Mucosa of descending colon (tissue), 3 donors: ENCODE results near the gene TLR6. TPM values are rescaled to one million over a fixed set of nuclear protein-coding genes. Genes with fewer than 3 reads are reported as not detected.
A peak's percentile ranks its signal among the peaks of the same experiment; 100 is the strongest.

Source experiments
- ATAC-seq: fragments of 200-7000 bp; cut with Tn5 transposase; one replicate; pipeline ENCODE4 v1.9.1; 2020; ENCODE audit warnings: mild to moderate bottlenecking, moderate library complexity
- DNase-seq, 3 donors: peaks; one replicate each; pipeline ENCODE4 v3.0.0-alpha.2; 2020
- H3K36me3 ChIP-seq: fragments of 200-600 bp; one replicate; pipeline ENCODE4 v1.8.0; 2021; ENCODE audit warnings: low read depth, mild to moderate bottlenecking
- H3K4me1 ChIP-seq: fragments of 200-600 bp; one replicate; pipeline ENCODE4 v1.8.0; 2021; ENCODE audit warnings: low read depth, mild to moderate bottlenecking
- H3K4me3 ChIP-seq: fragments of 200-600 bp; one replicate; pipeline ENCODE4 v1.8.0; 2021; ENCODE audit warnings: mild to moderate bottlenecking
- H3K9me3 ChIP-seq: fragments of 200-600 bp; one replicate; pipeline ENCODE4 v1.8.0; 2021; ENCODE audit warnings: mild to moderate bottlenecking
- CTCF ChIP-seq: fragments of 200-600 bp; IDR thresholded peaks from one replicate; pipeline ENCODE4 v1.8.0; 2022; ENCODE audit warnings: antibody characterized with exemption, mild to moderate bottlenecking
- intact Hi-C, 2 donors: fragments of 100-400 bp; cut with DNase I in 1 of 2; cut with micrococcal nuclease in 1 of 2; formaldehyde crosslinking; loops; one replicate each; pipeline versions ENCODE4 v1.11.0 to v1.11.1; 2022; cut with DNase I, micrococcal nuclease
- total RNA-seq, 3 donors: library from RNA; stranded (reverse); fragmentation: NEBNext Ultra II Directional in 2 of 3; extraction: Animal tissue kit (Norgen Biotek cat#: 25700) in 2 of 3; gene quantifications; one replicate each; pipeline versions ENCODE4 v1.2.1 to v1.2.4, GENCODE V29; 2021 to 2023
- donor health status: DM: no; HTN: no; CAD: no; lungs with moderate emphysema.
- donor health status: DM: no; HTN: no; CAD: no.
- donor health status: DM: no; HTN: yes; CAD: no.

The TLR6 gene
- total RNA-seq, 3 donors from 2014 or later = 1.3 to 3.6 (median 2.3) TPM

DNA sequence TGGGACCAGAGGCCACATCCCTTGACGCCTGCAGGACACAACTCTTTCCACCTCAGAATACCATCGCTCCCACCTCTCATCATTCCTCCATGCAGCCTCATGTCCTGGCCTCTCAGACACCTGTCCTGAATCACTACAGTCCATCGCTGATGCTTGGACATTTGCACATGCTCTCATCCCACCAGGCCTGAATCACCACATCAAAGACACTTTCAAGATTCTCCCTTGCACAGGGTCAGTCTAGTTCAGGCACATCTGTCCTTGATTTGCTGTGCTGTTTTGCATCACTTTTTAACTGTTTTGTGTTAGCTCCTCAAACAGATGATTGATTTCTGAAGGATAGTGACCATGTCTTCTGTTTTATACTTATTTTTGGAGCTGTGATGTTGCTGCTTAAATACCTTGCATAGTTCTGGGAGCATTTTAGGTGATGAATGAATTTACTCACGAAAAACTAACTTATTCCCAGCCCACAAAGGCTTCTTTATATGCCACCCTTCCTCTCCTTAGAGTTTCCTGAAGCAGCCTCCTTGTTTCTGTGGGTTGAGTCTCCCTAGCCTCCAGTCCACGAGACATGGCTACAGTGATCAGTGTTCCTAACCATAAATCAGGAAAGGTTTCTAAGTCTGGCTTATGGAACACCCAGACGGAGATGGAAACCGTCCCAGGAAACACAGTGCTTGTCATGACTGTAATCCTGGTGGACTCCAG lies 13.6 kb upstream of the TLR6 start:
- TF ChIP-seq CTCF = no peak
- no peak for ATAC-seq
- no peaks in the 10 kb centered on the region for H3K9me3 ChIP-seq
- no peaks in the 10 kb centered on the region for H3K36me3 ChIP-seq
- DNase-seq = no peak
- intact Hi-C loops = no loop called here
- no peak overlapping the region for H3K4me3 ChIP-seq
- H3K4me1 ChIP-seq = peaks cover 33% of the 10 kb centered on the region

DNA sequence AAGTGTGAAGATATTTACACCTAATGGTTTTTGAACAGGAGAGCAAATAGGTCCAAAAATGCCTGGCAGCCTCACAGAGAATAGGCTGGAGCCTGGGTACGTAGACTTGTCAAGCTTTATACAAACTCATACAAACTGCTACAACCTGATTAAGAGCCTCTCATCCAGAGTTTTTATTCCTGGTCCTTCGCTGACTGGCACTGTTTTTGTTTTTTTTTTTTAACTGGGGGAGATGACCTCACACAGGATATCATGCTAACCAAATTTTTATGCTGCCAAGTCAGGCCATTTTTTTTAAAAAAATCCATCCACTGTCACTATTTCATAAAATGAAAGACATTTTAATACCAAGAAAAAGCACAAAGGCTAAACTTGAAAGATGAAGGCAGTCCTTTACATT lies 12.9 kb upstream of the TLR6 start:
- Histone ChIP-seq H3K4me1 (peaks cover 33% of the 10 kb centered on the region), H3K4me3 (no peak overlapping the region), H3K9me3 (no peaks in the 10 kb centered on the region), H3K36me3 (no peaks in the 10 kb centered on the region)
- TF ChIP-seq CTCF = no peak
- intact Hi-C loops = no loop called here
- ATAC-seq (no peak), DNase-seq (no peak)

GRCh38 chr4:38868059-38868960 lies 11.7 kb upstream of the TLR6 start:
- TF ChIP-seq CTCF = no peak
- Histone ChIP-seq H3K4me3 (peak overlapping the region; percentile 62), H3K36me3 (no peaks in the 10 kb centered on the region), H3K4me1 (peaks cover 33% of the 10 kb centered on the region), H3K9me3 (no peaks in the 10 kb centered on the region)
- ATAC-seq (peak; percentile 49), DNase-seq (peak; percentile 61 to 76 (median 74))
- intact Hi-C loops = no loop called here

DNA sequence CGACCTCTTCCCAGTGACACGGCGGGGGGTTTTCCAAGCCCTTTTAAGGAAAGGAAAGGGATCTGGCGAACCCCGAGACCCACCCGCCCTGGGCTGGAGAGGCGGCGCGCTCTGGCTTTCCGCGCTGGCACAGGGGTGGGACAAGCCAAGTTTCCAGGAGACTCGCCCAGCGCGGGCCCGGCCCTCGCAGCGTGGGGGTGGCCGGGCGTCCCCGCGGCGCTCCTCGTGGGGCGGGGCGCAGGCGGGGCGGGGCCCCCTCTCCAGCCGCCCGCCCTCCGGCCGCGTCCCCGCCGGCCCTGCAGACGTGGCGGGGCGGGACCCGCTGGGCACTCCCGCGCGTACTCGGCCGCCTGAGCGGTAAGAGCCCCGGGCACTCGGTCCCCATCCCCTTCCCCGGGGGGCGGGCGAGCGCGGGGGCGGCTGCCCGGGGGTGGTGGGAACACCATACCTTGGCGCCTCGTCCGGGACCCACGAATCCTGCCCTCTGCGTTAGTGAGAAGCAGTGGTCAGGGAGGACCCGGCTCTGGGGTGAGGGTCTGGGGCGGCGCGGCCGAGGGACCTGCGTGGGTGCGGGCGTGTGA lies 11.0 kb upstream of the TLR6 start, which contains the start of gene FAM114A1:
TSS of gene FAM114A1 (plus strand) at position 329 of the 581 bp plus-strand sequence. CDS start 10,273 bp downstream, outside the sequence.
- Histone ChIP-seq H3K36me3 (no peaks in the 10 kb centered on the region), H3K4me1 (peaks cover 28% of the 10 kb centered on the region), H3K4me3 (peak within 1 kb of the TSS; percentile 62), H3K9me3 (no peaks in the 10 kb centered on the region)
- ATAC-seq = peak; percentile 94
- DNase-seq = peak; percentile 89 to 92 (median 89)
- no peak for TF ChIP-seq CTCF
- intact Hi-C loops = no loop called here

- ATAC-seq (no peak), DNase-seq (no peak)
- no peaks in the 10 kb centered on the region for H3K36me3 ChIP-seq
- no peak for TF ChIP-seq CTCF
- no peak overlapping the region for H3K4me3 ChIP-seq
- H3K9me3 ChIP-seq = no peaks in the 10 kb centered on the region
- intact Hi-C loops = no loop called here
- peaks cover 23% of the 10 kb centered on the region for H3K4me1 ChIP-seq
Observed at GRCh38 chr4:38866973-38867477, 10.4 kb upstream of the TLR6 start.
